Large intestine (tissue), 3 donors: ENCODE measurements around the gene PDCL2. TPM values are rescaled to one million over a fixed set of nuclear protein-coding genes. Genes with fewer than 3 reads are reported as not detected.

Experiments
- DNase-seq, 2 donors: peaks; one replicate each; pipeline versions ENCODE4 v3.0.0 to v3.0.0-alpha.2; 2013
- H3K27ac ChIP-seq: one replicate; pipeline ENCODE4 v1.5.1; 2013; ENCODE audit warnings: low read length
- H3K27me3 ChIP-seq: 2 replicates; pipeline ENCODE4 v1.6.1; 2013; ENCODE audit warnings: low read length; ENCODE audit not compliant: control insufficient read depth, insufficient read depth
- H3K36me3 ChIP-seq: 2 replicates; pipeline ENCODE4 v1.6.1; 2013; ENCODE audit warnings: low read length; ENCODE audit not compliant: control insufficient read depth, insufficient read depth
- H3K4me1 ChIP-seq: one replicate; pipeline ENCODE4 v1.6.1; 2013; ENCODE audit warnings: low read length; ENCODE audit not compliant: control insufficient read depth, insufficient read depth
- H3K4me3 ChIP-seq: one replicate; pipeline ENCODE4 v1.5.1; 2013; ENCODE audit warnings: low read length
- H3K9me3 ChIP-seq: one replicate; pipeline ENCODE4 v1.6.1; 2013; ENCODE audit warnings: mild to moderate bottlenecking, low read depth, low read length, moderate library complexity; ENCODE audit not compliant: control insufficient read depth
- WGBS: methylation state at CpG from one replicate; pipeline ENCODE4 v1.1.5; 2013; ENCODE audit warnings: low lambda C conversion rate; ENCODE audit not compliant: insufficient coverage; 5-methylcytosine and 5-hydroxymethylcytosine counted together
- polyA plus RNA-seq: library from polyadenylated mRNA; unstranded; fragments of 120-200 nt; gene quantifications from one replicate; pipeline ENCODE4 v1.2.1, GENCODE V29; 2013

PDCL2 gene
- polyA plus RNA-seq, 1 donor, result not detected

- peaks cover 2% of the 10 kb centered on the region for H3K36me3 ChIP-seq
- WGBS, result no CpG with 5 or more reads among the region's 1 CpG
- H3K4me1 ChIP-seq, result no peaks in the 10 kb centered on the region
- no peaks in the 10 kb centered on the region for H3K9me3 ChIP-seq
- H3K27ac ChIP-seq, result no peak overlapping the region
- H3K4me3 ChIP-seq, result no peak overlapping the region
- H3K27me3 ChIP-seq, result no peaks in the 10 kb centered on the region
- no peak for DNase-seq
Observed at GRCh38 chr4:55512077-55512476, 80.0 kb downstream of the PDCL2 start.

- no peak for DNase-seq
- H3K9me3 ChIP-seq, result no peaks in the 10 kb centered on the region
- H3K27ac ChIP-seq, result no peak overlapping the region
- no peak overlapping the region for H3K4me3 ChIP-seq
- H3K27me3 ChIP-seq, result no peaks in the 10 kb centered on the region
- H3K4me1 ChIP-seq, result no peaks in the 10 kb centered on the region
- H3K36me3 ChIP-seq, result peaks cover 5% of the 10 kb centered on the region
Observed at GRCh38 chr4:55510685-55511084, 81.4 kb downstream of the PDCL2 start.

- H3K27me3 ChIP-seq, result no peaks in the 10 kb centered on the region
- WGBS, result no CpG with 5 or more reads among the region's 3 CpGs
- H3K27ac ChIP-seq, result no peak overlapping the region
Observed at GRCh38 chr4:55509266-55509665, 82.8 kb downstream of the PDCL2 start.

GRCh38 chr4:55507612-55508011, 84.4 kb downstream of the PDCL2 start:
- no peaks in the 10 kb centered on the region for H3K4me1 ChIP-seq
- DNase-seq, result no peak
- no CpG with 5 or more reads among the region's 1 CpG for WGBS
- H3K27me3 ChIP-seq, result no peaks in the 10 kb centered on the region
- peaks cover 5% of the 10 kb centered on the region for H3K36me3 ChIP-seq
- no peak overlapping the region for H3K27ac ChIP-seq
- no peaks in the 10 kb centered on the region for H3K9me3 ChIP-seq
- no peak overlapping the region for H3K4me3 ChIP-seq

More at GRCh38 chr4:55509266-55509665, 82.8 kb downstream of the PDCL2 start:
- DNase-seq, result no peak
- no peak overlapping the region for H3K4me3 ChIP-seq
- H3K4me1 ChIP-seq, result no peaks in the 10 kb centered on the region
- no peaks in the 10 kb centered on the region for H3K9me3 ChIP-seq
- H3K36me3 ChIP-seq, result peaks cover 5% of the 10 kb centered on the region

Other genes starting within 250 kb of the PDCL2 start
- gene SRD5A3, start 246.0 kb downstream of the PDCL2 start, polyA plus RNA-seq, result 20.6 TPM
- gene TMEM165, start 196.3 kb downstream of the PDCL2 start, polyA plus RNA-seq, result 59.3 TPM
- 16.5 TPM for gene CLOCK, start 45.3 kb downstream of the PDCL2 start, polyA plus RNA-seq
- gene NMU, start 44.1 kb upstream of the PDCL2 start, polyA plus RNA-seq, result 1.3 TPM
- gene EXOC1L, start 227.5 kb upstream of the PDCL2 start, polyA plus RNA-seq, result not detected